CD4-positive, alpha-beta T cell (primary cell): ENCODE results near the gene ADGRD2. TPM values are rescaled to one million over a fixed set of nuclear protein-coding genes. Genes with fewer than 3 reads are reported as not detected.

Experiments used
- ATAC-seq: fragments of 200-7000 bp; cut with Tn5 transposase; one replicate; pipeline ENCODE4 v1.10.0; 2022; ENCODE audit warnings: mild to moderate bottlenecking; ENCODE audit not compliant: poor library complexity
- CTCF ChIA-PET: fragments of 350-600 bp; sonication (Branson Sonifier 250); formaldehyde crosslinking; loops from one replicate; lab custom pipeline; 2021; ENCODE audit warnings: antibody characterized with exemption, inconsistent platforms; lab: Charles Lee
- POLR2A ChIA-PET: fragments of 350-600 bp; sonication (Branson Sonifier 250); formaldehyde crosslinking; loops from one replicate; lab custom pipeline; 2021; ENCODE audit warnings: antibody characterized with exemption, inconsistent platforms; lab: Charles Lee
- DNase-seq, 14 experiments: peaks; one replicate each; pipeline ENCODE4 v3.0.0-alpha.2; 2013 to 2020; ENCODE audit warnings: mixed read lengths in 2 of 14
- H3K27ac ChIP-seq, 2 donors: one replicate each; pipeline versions ENCODE4 v1.5.1 to v1.7.0; 2013; ENCODE audit warnings: low read length in 2 of 2, low read depth in 1 of 2, mild to moderate bottlenecking in 1 of 2
- H3K27me3 ChIP-seq, 2 experiments: 1 replicate in 1 of 2; 2 replicates in 1 of 2; pipeline versions ENCODE4 v1.6.1 to v1.7.0; 2013; ENCODE audit warnings: low read length in 2 of 2, control low read depth in 1 of 2, mild to moderate bottlenecking in 1 of 2, moderate library complexity in 1 of 2; ENCODE audit not compliant: insufficient read depth in 2 of 2, control insufficient read depth in 1 of 2
- H3K36me3 ChIP-seq: one replicate; pipeline ENCODE4 v1.6.1; 2013; ENCODE audit warnings: low read length, control low read depth; ENCODE audit not compliant: insufficient read depth
- H3K4me1 ChIP-seq: one replicate; pipeline ENCODE4 v1.6.1; 2013; ENCODE audit warnings: low read length, control low read depth; ENCODE audit not compliant: insufficient read depth
- H3K4me3 ChIP-seq: one replicate; pipeline ENCODE4 v1.5.1; 2013; ENCODE audit warnings: mild to moderate bottlenecking, low read length, moderate library complexity
- H3K9me3 ChIP-seq, 2 experiments: 1 replicate in 1 of 2; 2 replicates in 1 of 2; pipeline versions ENCODE4 v1.6.1 to v1.7.0; 2013; ENCODE audit warnings: low read length in 2 of 2, mild to moderate bottlenecking in 2 of 2, control low read depth in 1 of 2, moderate library complexity in 1 of 2; ENCODE audit not compliant: control insufficient read depth in 1 of 2, insufficient read depth in 1 of 2
- H3K27ac Mint-ChIP-seq: one replicate; pipeline ENCODE4 v1.8.0; 2020; ENCODE audit warnings: mixed read lengths
- H3K27me3 Mint-ChIP-seq: one replicate; pipeline ENCODE4 v1.8.0; 2021; ENCODE audit warnings: mixed read lengths
- H3K36me3 Mint-ChIP-seq: one replicate; pipeline ENCODE4 v1.8.0; 2021; ENCODE audit warnings: low read depth, mixed read lengths
- H3K4me1 Mint-ChIP-seq: one replicate; pipeline ENCODE4 v1.8.0; 2021; ENCODE audit warnings: low read depth, mixed read lengths
- H3K4me3 Mint-ChIP-seq: one replicate; pipeline ENCODE4 v1.8.0; 2020; ENCODE audit warnings: mild to moderate bottlenecking, mixed read lengths
- H3K9me3 Mint-ChIP-seq: one replicate; pipeline ENCODE4 v1.8.0; 2020; ENCODE audit warnings: mixed read lengths
- intact Hi-C, 2 experiments: fragments of 100-400 bp; cut with DNase I in 1 of 2; cut with micrococcal nuclease in 1 of 2; formaldehyde crosslinking; loops; one replicate each; pipeline versions ENCODE4 v1.15.1 to v1.9.0; 2023 to 2025; cut with DNase I, micrococcal nuclease
- total RNA-seq, 174 experiments: library from RNA in 2 of 174; stranded (reverse) in 2 of 174; gene quantifications; one replicate each; pipeline ENCODE4 v1.2.3 and lab custom pipeline; 2021 to 2026
- TF ChIP-seq, protein P1 (sequence below): fragments of 200-600 bp; IDR thresholded peaks from one replicate; pipeline ENCODE4 v1.8.0; 2022; ENCODE audit warnings: antibody characterized with exemption, mild to moderate bottlenecking

The ADGRD2 gene
- total RNA-seq, 2 experiments from 2014 or later, result not detected

DNA sequence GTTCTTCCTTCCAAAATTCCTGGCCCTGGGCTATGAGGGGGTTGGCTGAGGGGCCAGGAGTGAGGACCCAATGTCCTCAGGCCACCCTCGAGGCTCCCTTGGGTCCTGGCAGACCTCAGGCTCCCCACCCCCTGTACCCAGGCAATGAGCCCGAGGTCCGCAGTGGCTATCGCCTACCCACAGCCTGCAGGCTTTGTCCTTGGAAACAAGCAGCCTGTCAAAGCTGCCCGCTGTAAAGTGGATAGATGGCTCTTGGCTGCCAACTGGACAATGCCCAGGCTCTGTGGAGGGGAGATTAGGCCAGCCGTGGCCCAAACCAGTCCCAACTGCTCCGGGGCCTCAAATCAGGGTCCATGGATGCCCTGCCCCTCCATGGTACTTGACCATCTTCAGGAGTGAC, 2.2 kb upstream of the ADGRD2 start:
- no peak for ATAC-seq
- POLR2A ChIA-PET, result no interaction called here
- H3K4me3 ChIP-seq, result no peak overlapping the region
- CTCF ChIA-PET, result no interaction called here
- H3K27me3 ChIP-seq, result peaks cover 27 to 38% of the 10 kb centered on the region in 2 experiments
- peaks cover 4% of the 10 kb centered on the region for H3K4me1 ChIP-seq
- H3K27ac Mint-ChIP-seq, result no peak overlapping the region
- DNase-seq, result no peak
- peaks cover 63% of the 10 kb centered on the region for H3K27me3 Mint-ChIP-seq
- H3K4me1 Mint-ChIP-seq, result no peaks in the 10 kb centered on the region
- H3K9me3 ChIP-seq, result no peaks in the 10 kb centered on the region
- TF ChIP-seq, protein P1, sequence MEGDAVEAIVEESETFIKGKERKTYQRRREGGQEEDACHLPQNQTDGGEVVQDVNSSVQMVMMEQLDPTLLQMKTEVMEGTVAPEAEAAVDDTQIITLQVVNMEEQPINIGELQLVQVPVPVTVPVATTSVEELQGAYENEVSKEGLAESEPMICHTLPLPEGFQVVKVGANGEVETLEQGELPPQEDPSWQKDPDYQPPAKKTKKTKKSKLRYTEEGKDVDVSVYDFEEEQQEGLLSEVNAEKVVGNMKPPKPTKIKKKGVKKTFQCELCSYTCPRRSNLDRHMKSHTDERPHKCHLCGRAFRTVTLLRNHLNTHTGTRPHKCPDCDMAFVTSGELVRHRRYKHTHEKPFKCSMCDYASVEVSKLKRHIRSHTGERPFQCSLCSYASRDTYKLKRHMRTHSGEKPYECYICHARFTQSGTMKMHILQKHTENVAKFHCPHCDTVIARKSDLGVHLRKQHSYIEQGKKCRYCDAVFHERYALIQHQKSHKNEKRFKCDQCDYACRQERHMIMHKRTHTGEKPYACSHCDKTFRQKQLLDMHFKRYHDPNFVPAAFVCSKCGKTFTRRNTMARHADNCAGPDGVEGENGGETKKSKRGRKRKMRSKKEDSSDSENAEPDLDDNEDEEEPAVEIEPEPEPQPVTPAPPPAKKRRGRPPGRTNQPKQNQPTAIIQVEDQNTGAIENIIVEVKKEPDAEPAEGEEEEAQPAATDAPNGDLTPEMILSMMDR, result no peak
- no peak overlapping the region for H3K27ac ChIP-seq
- H3K4me3 Mint-ChIP-seq, result no peak overlapping the region
- no peaks in the 10 kb centered on the region for H3K9me3 Mint-ChIP-seq
- H3K36me3 ChIP-seq, result no peaks in the 10 kb centered on the region
- intact Hi-C loops, result no loop called here
- H3K36me3 Mint-ChIP-seq, result no peaks in the 10 kb centered on the region

DNA sequence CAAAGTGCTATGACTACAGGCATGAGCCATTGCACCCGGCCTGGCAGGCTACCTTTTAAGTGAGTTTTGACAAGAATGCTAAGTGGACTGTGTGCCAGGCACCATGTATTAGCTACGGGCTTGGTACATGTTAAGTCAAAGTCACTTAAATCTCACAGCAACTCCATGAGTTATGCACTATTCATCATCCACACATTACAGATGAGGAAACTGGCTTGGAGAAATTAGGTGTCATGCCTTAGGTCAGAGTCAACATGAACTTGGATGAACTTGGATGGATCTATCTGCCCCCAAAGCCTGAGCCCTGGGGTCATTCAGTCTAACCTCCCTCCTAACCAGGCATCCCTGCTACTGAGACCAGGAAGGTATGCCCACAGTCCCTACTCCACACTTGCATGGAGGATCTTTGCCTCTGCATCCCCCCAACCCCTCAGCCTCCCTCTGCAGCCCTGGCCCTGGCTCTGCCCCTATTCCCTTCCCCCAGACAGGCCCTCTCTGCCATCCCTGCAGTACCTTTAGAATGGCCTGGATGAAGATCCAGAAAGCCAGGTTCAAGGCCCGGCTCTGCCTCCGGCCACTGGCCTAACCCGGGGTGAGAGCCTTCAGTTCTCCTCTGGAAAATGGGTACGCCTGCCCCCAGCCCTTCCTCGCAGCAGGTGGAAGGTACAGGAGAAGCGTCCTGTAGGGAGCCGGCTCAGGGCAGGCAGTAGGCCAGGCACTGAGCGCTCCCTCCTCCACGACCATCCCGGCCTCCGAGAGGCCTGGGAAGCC, 685 bp upstream of the ADGRD2 start:
- Histone ChIP-seq H3K4me3 (no peak overlapping the region), H3K4me1 (peaks cover 4% of the 10 kb centered on the region), H3K27me3 (peaks cover 27 to 38% of the 10 kb centered on the region in 2 experiments), H3K27ac (no peak overlapping the region), H3K9me3 (no peaks in the 10 kb centered on the region), H3K36me3 (no peaks in the 10 kb centered on the region)
- H3K9me3 Mint-ChIP-seq, result no peaks in the 10 kb centered on the region
- H3K27me3 Mint-ChIP-seq, result peaks cover 57% of the 10 kb centered on the region
- DNase-seq (no peak), ATAC-seq (no peak)
- no peaks in the 10 kb centered on the region for H3K4me1 Mint-ChIP-seq
- H3K27ac Mint-ChIP-seq, result no peak overlapping the region
- intact Hi-C loops, result no loop called here
- H3K36me3 Mint-ChIP-seq, result no peaks in the 10 kb centered on the region
- TF ChIP-seq, protein P1, result no peak
- H3K4me3 Mint-ChIP-seq, result no peak overlapping the region
- ChIA-PET POLR2A (no interaction called here), CTCF (no interaction called here)

DNA sequence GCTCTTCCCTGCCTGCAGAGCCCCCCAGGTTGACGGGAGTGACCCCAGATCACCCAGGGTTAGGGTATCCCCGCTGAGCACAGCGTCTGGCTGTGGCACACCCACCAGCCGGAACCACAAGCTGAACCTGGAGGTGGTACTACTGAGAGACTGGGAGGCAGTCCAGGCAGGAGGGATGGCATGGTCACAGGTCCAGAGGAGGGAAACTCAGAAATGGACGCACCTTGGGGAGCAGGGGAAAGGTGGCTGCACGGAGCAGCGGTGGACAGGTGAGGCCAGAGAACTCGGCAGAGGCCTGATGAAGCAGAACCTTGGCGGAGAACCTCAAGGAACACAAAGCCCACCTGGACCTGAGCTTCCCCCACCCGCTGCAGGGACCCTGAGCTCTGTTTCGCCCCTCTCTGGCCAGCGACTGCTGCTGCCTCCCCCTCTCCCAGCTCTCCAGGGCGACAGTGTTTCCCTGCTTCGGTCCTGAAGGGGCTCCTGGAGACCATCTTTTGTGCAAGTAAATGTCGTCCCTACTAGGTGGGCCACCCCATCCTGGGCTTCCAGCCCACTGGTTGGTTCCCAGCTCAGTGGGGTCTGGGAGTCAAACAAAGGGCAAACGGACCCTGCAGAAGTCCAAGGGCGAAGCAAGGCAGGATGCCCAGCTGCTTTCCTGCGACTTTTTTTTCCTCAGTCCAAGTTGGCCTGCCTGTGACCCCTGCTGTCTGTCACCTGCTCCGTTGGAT, 845 bp downstream of the ADGRD2 start:
- H3K9me3 Mint-ChIP-seq, result no peaks in the 10 kb centered on the region
- no peak overlapping the region for H3K27ac Mint-ChIP-seq
- ChIA-PET CTCF (no interaction called here), POLR2A (no interaction called here)
- Histone ChIP-seq H3K4me3 (no peak overlapping the region), H3K27me3 (peaks cover 27 to 38% of the 10 kb centered on the region in 2 experiments), H3K9me3 (no peaks in the 10 kb centered on the region), H3K4me1 (peaks cover 4% of the 10 kb centered on the region), H3K27ac (no peak overlapping the region), H3K36me3 (no peaks in the 10 kb centered on the region)
- DNase-seq (peak in 1 of 14 experiments; percentile 5), ATAC-seq (no peak)
- no peaks in the 10 kb centered on the region for H3K4me1 Mint-ChIP-seq
- no peak overlapping the region for H3K4me3 Mint-ChIP-seq
- peaks cover 51% of the 10 kb centered on the region for H3K27me3 Mint-ChIP-seq
- H3K36me3 Mint-ChIP-seq, result no peaks in the 10 kb centered on the region
- intact Hi-C loops, result no loop called here
- TF ChIP-seq, protein P1, result no peak
